ENCODE data around the gene NAB2.

Gene NAB2

GRCh38 chr12:57044889-57045288, 44.0 kb upstream of the NAB2 start:
- H4K5ac ChIP-seq (ENCODE audit: low read length) = no peak overlapping the region
- no peak overlapping the region for H2BK5ac ChIP-seq (ENCODE audit: low read length)
- H3K4me1 ChIP-seq (ENCODE audit: control insufficient read depth, low read depth, low read length) = no peaks in the 10 kb centered on the region
- no CpG with 5 or more reads among the region's 3 CpGs for WGBS (ENCODE audit: extremely low coverage, insufficient coverage, low lambda C conversion rate)
- no peaks in the 10 kb centered on the region for H3K79me2 ChIP-seq (ENCODE audit: control insufficient read depth, insufficient read depth, low read length)
- no peak overlapping the region for H2BK15ac ChIP-seq (replicated peaks; ENCODE audit: low read depth)
- H2BK120ac ChIP-seq (ENCODE audit: low read depth, low read length) = no peak overlapping the region
- no peaks in the 10 kb centered on the region for H3K36me3 ChIP-seq (ENCODE audit: control insufficient read depth, insufficient read depth, low read length)
- H3K79me1 ChIP-seq (ENCODE audit: low read length) = no peaks in the 10 kb centered on the region
- H3K56ac ChIP-seq (ENCODE audit: low read length) = no peak overlapping the region
- no peak overlapping the region for H3K18ac ChIP-seq (ENCODE audit: low read length)
- no peak overlapping the region for H4K8ac ChIP-seq (ENCODE audit: low read depth, low read length)
- no peaks in the 10 kb centered on the region for H3K27me3 ChIP-seq (ENCODE audit: insufficient read depth, low read length, poor library complexity)
- no peak overlapping the region for H3K4me3 ChIP-seq (ENCODE audit: low read length)
- H2AK5ac ChIP-seq (ENCODE audit: low read length) = no peak overlapping the region
- H3K4me2 ChIP-seq (ENCODE audit: low read length) = no peak overlapping the region
- H3K27ac ChIP-seq (ENCODE audit: low read depth, low read length) = no peak overlapping the region
- no peak overlapping the region for H3K9ac ChIP-seq (ENCODE audit: low read length)
- no peak overlapping the region for H3K23ac ChIP-seq (ENCODE audit: low read length)
- H3K4ac ChIP-seq (ENCODE audit: low read depth, low read length) = no peak overlapping the region
- DNase-seq = no peak

- H3K23ac ChIP-seq (ENCODE audit: low read length) = no peak overlapping the region
- no peak overlapping the region for H3K56ac ChIP-seq (ENCODE audit: low read length)
- no peaks in the 10 kb centered on the region for H3K79me1 ChIP-seq (ENCODE audit: low read length)
- no peak overlapping the region for H4K8ac ChIP-seq (ENCODE audit: low read depth, low read length)
- no peak overlapping the region for H2BK5ac ChIP-seq (ENCODE audit: low read length)
- H2BK15ac ChIP-seq (replicated peaks; ENCODE audit: low read depth) = no peak overlapping the region
- no peak overlapping the region for H3K4ac ChIP-seq (ENCODE audit: low read depth, low read length)
- no peak overlapping the region for H3K27ac ChIP-seq (ENCODE audit: low read depth, low read length)
- H2BK120ac ChIP-seq (ENCODE audit: low read depth, low read length) = no peak overlapping the region
- no peak overlapping the region for H2AK5ac ChIP-seq (ENCODE audit: low read length)
- H3K79me2 ChIP-seq (ENCODE audit: control insufficient read depth, insufficient read depth, low read length) = no peaks in the 10 kb centered on the region
- no peak overlapping the region for H3K4me3 ChIP-seq (ENCODE audit: low read length)
- WGBS (ENCODE audit: extremely low coverage, insufficient coverage, low lambda C conversion rate) = no CpG with 5 or more reads among the region's 6 CpGs
- H3K9ac ChIP-seq (ENCODE audit: low read length) = no peak overlapping the region
- H3K27me3 ChIP-seq (ENCODE audit: insufficient read depth, low read length, poor library complexity) = peaks cover 2% of the 10 kb centered on the region
- no peaks in the 10 kb centered on the region for H3K4me1 ChIP-seq (ENCODE audit: control insufficient read depth, low read depth, low read length)
- no peak overlapping the region for H4K5ac ChIP-seq (ENCODE audit: low read length)
- DNase-seq = no peak
- no peaks in the 10 kb centered on the region for H3K36me3 ChIP-seq (ENCODE audit: control insufficient read depth, insufficient read depth, low read length)
- no peak overlapping the region for H3K4me2 ChIP-seq (ENCODE audit: low read length)
- H3K18ac ChIP-seq (ENCODE audit: low read length) = no peak overlapping the region
Observed at GRCh38 chr12:57046086-57046791, 42.7 kb upstream of the NAB2 start.

- no CpG with 5 or more reads among the region's 10 CpGs for WGBS (ENCODE audit: extremely low coverage, insufficient coverage, low lambda C conversion rate)
- DNase-seq = no peak
- H3K23ac ChIP-seq (ENCODE audit: low read length) = no peak overlapping the region
Observed at GRCh38 chr12:57046947-57047890, 41.7 kb upstream of the NAB2 start.

GRCh38 chr12:57047981-57048380, 40.9 kb upstream of the NAB2 start:
- no peak overlapping the region for H3K23ac ChIP-seq (ENCODE audit: low read length)
- H4K8ac ChIP-seq (ENCODE audit: low read depth, low read length) = no peak overlapping the region
- no peak overlapping the region for H2BK5ac ChIP-seq (ENCODE audit: low read length)
- no peaks in the 10 kb centered on the region for H3K79me1 ChIP-seq (ENCODE audit: low read length)
- H4K5ac ChIP-seq (ENCODE audit: low read length) = no peak overlapping the region
- no peak overlapping the region for H3K4me3 ChIP-seq (ENCODE audit: low read length)
- DNase-seq = no peak
- no peak overlapping the region for H2BK15ac ChIP-seq (replicated peaks; ENCODE audit: low read depth)
- no peak overlapping the region for H3K18ac ChIP-seq (ENCODE audit: low read length)
- no peaks in the 10 kb centered on the region for H3K4me1 ChIP-seq (ENCODE audit: control insufficient read depth, low read depth, low read length)
- no peaks in the 10 kb centered on the region for H3K36me3 ChIP-seq (ENCODE audit: control insufficient read depth, insufficient read depth, low read length)
- H3K79me2 ChIP-seq (ENCODE audit: control insufficient read depth, insufficient read depth, low read length) = no peaks in the 10 kb centered on the region
- no peak overlapping the region for H2BK120ac ChIP-seq (ENCODE audit: low read depth, low read length)
- no peak overlapping the region for H3K56ac ChIP-seq (ENCODE audit: low read length)
- H3K27ac ChIP-seq (ENCODE audit: low read depth, low read length) = no peak overlapping the region
- H2AK5ac ChIP-seq (ENCODE audit: low read length) = no peak overlapping the region
- H3K27me3 ChIP-seq (ENCODE audit: insufficient read depth, low read length, poor library complexity) = peaks cover 2% of the 10 kb centered on the region
- H3K4me2 ChIP-seq (ENCODE audit: low read length) = no peak overlapping the region
- no CpG with 5 or more reads among the region's 1 CpG for WGBS (ENCODE audit: extremely low coverage, insufficient coverage, low lambda C conversion rate)
- no peak overlapping the region for H3K4ac ChIP-seq (ENCODE audit: low read depth, low read length)
- no peak overlapping the region for H3K9ac ChIP-seq (ENCODE audit: low read length)

More at GRCh38 chr12:57046947-57047890, 41.7 kb upstream of the NAB2 start:
- H3K27ac ChIP-seq (ENCODE audit: low read depth, low read length) = no peak overlapping the region
- H3K36me3 ChIP-seq (ENCODE audit: control insufficient read depth, insufficient read depth, low read length) = no peaks in the 10 kb centered on the region
- H2BK5ac ChIP-seq (ENCODE audit: low read length) = no peak overlapping the region
- H3K4me2 ChIP-seq (ENCODE audit: low read length) = no peak overlapping the region
- H3K79me2 ChIP-seq (ENCODE audit: control insufficient read depth, insufficient read depth, low read length) = no peaks in the 10 kb centered on the region
- no peak overlapping the region for H4K8ac ChIP-seq (ENCODE audit: low read depth, low read length)
- H4K5ac ChIP-seq (ENCODE audit: low read length) = no peak overlapping the region
- no peak overlapping the region for H2AK5ac ChIP-seq (ENCODE audit: low read length)
- H3K56ac ChIP-seq (ENCODE audit: low read length) = no peak overlapping the region
- no peak overlapping the region for H3K18ac ChIP-seq (ENCODE audit: low read length)
- H2BK15ac ChIP-seq (replicated peaks; ENCODE audit: low read depth) = no peak overlapping the region
- H3K4ac ChIP-seq (ENCODE audit: low read depth, low read length) = no peak overlapping the region
- H3K27me3 ChIP-seq (ENCODE audit: insufficient read depth, low read length, poor library complexity) = peaks cover 2% of the 10 kb centered on the region
- H3K9ac ChIP-seq (ENCODE audit: low read length) = no peak overlapping the region
- no peaks in the 10 kb centered on the region for H3K79me1 ChIP-seq (ENCODE audit: low read length)
- H2BK120ac ChIP-seq (ENCODE audit: low read depth, low read length) = no peak overlapping the region
- H3K4me3 ChIP-seq (ENCODE audit: low read length) = no peak overlapping the region
- H3K4me1 ChIP-seq (ENCODE audit: control insufficient read depth, low read depth, low read length) = no peaks in the 10 kb centered on the region

- Histone ChIP-seq H3K23ac (ENCODE audit: low read length) (no peak overlapping the region), H2BK5ac (ENCODE audit: low read length) (no peak overlapping the region), H3K79me2 (ENCODE audit: control insufficient read depth, insufficient read depth, low read length) (no peaks in the 10 kb centered on the region), H4K5ac (ENCODE audit: low read length) (no peak overlapping the region), H3K9ac (ENCODE audit: low read length) (no peak overlapping the region), H3K27ac (ENCODE audit: low read depth, low read length) (no peak overlapping the region), H3K4me3 (ENCODE audit: low read length) (no peak overlapping the region), H3K4me2 (ENCODE audit: low read length) (no peak overlapping the region), H3K56ac (ENCODE audit: low read length) (no peak overlapping the region), H3K4me1 (ENCODE audit: control insufficient read depth, low read depth, low read length) (no peaks in the 10 kb centered on the region), H3K27me3 (ENCODE audit: insufficient read depth, low read length, poor library complexity) (peaks cover 2% of the 10 kb centered on the region), H3K79me1 (ENCODE audit: low read length) (no peaks in the 10 kb centered on the region), H3K18ac (ENCODE audit: low read length) (no peak overlapping the region), H2AK5ac (ENCODE audit: low read length) (no peak overlapping the region), H3K36me3 (ENCODE audit: control insufficient read depth, insufficient read depth, low read length) (no peaks in the 10 kb centered on the region), H3K4ac (ENCODE audit: low read depth, low read length) (no peak overlapping the region), H2BK120ac (ENCODE audit: low read depth, low read length) (no peak overlapping the region), H4K8ac (ENCODE audit: low read depth, low read length) (no peak overlapping the region), H2BK15ac (replicated peaks; ENCODE audit: low read depth) (no peak overlapping the region)
- DNase-seq = no peak
- WGBS (ENCODE audit: extremely low coverage, insufficient coverage, low lambda C conversion rate) = no CpG with 5 or more reads among the region's 1 CpG
Observed at GRCh38 chr12:57048423-57049118, 40.3 kb upstream of the NAB2 start.
